K562 (cell line): ENCODE measurements around the gene PAXIP1. TPM values are rescaled to one million over a fixed set of nuclear protein-coding genes. Genes with fewer than 3 reads are reported as not detected.
A peak's percentile ranks its signal among the peaks of the same experiment; 100 is the strongest.

Source experiments
- DNMT1 ChIP-seq: fragments of 450-650 bp; IDR thresholded peaks from 2 replicates; pipeline ENCODE4 v1.6.1; 2016; ENCODE audit warnings: antibody characterized with exemption, mild to moderate bottlenecking
- ETV1 ChIP-seq: fragments of 450-650 bp; conservative IDR thresholded peaks from 2 replicates; pipeline ENCODE4 v1.6.1; 2016; ENCODE audit warnings: missing genetic modification characterization, control low read depth, low read depth, missing compliant biosample characterization
- HMBOX1 ChIP-seq: sonication (generic); IDR thresholded peaks from 2 replicates; pipeline ENCODE4 v1.6.1; 2016
- HSF4 ChIP-seq: fragments of 250-450 bp; sonication (Bioruptor Pico); IDR thresholded peaks from 2 replicates; pipeline ENCODE4 v2.1.2; 2022; ENCODE audit warnings: mild to moderate bottlenecking, moderate library complexity, borderline replicate concordance
- IRF2 ChIP-seq: sonication (generic); formaldehyde crosslinking; IDR thresholded peaks from 2 replicates; pipeline ENCODE4 v1.8.1; 2022; ENCODE audit warnings: mild to moderate bottlenecking, missing genetic modification reagents
- L3MBTL2 ChIP-seq: fragments of 450-650 bp; IDR thresholded peaks from 2 replicates; pipeline ENCODE4 v1.6.1; 2016; ENCODE audit warnings: mild to moderate bottlenecking, moderate library complexity
- MCM7 ChIP-seq, 2 experiments: fragments of 450-650 bp; IDR thresholded peaks; 2 replicates each; pipeline ENCODE4 v1.6.1; 2016 to 2018
- NR2C1 ChIP-seq, 2 experiments: fragments of 450-650 bp; IDR thresholded peaks; 2 replicates each; pipeline ENCODE4 v1.6.1; 2017; ENCODE audit warnings: mild to moderate bottlenecking in 2 of 2, antibody characterized with exemption in 1 of 2, inconsistent platforms in 1 of 2, missing compliant biosample characterization in 1 of 2, missing genetic modification characterization in 1 of 2
- OTX1 ChIP-seq: fragments of 450-650 bp; formaldehyde crosslinking; IDR thresholded peaks from 2 replicates; pipeline ENCODE4 v1.4.0; 2022; ENCODE audit warnings: mild to moderate bottlenecking
- PKNOX1 ChIP-seq: fragments of 450-650 bp; IDR thresholded peaks from 2 replicates; pipeline ENCODE4 v1.6.1; 2016
- RBM25 ChIP-seq: fragments of 200-400 bp; formaldehyde crosslinking; IDR thresholded peaks from 2 replicates; pipeline ENCODE4 v1.6.1; 2018; ENCODE audit warnings: low read length, low read depth, moderate library complexity; ENCODE audit not compliant: severe bottlenecking
- SMAD3 ChIP-seq: fragments of 450-650 bp; formaldehyde crosslinking; conservative IDR thresholded peaks from 2 replicates; pipeline ENCODE4 v1.4.0; 2020; ENCODE audit warnings: mild to moderate bottlenecking
- STAT5A ChIP-seq: IDR thresholded peaks from 2 replicates; pipeline ENCODE4 v1.6.1; 2012; ENCODE audit warnings: low read length, inconsistent platforms, borderline replicate concordance
- TAF9B ChIP-seq: fragments of 450-650 bp; IDR thresholded peaks from 2 replicates; pipeline ENCODE4 v1.6.1; 2018; ENCODE audit warnings: mild to moderate bottlenecking; ENCODE audit not compliant: partially characterized antibody
- USF1 ChIP-seq: sonication (generic); formaldehyde crosslinking; IDR thresholded peaks from 2 replicates; pipeline ENCODE4 v1.9.0; 2022; ENCODE audit warnings: mild to moderate bottlenecking, missing genetic modification reagents
- ZNF3 ChIP-seq: fragments of 250-450 bp; sonication (Bioruptor Pico); IDR thresholded peaks from 2 replicates; pipeline ENCODE4 v1.5.0; 2021; ENCODE audit warnings: mild to moderate bottlenecking, moderate library complexity
- ZNF551 ChIP-seq: fragments of 250-450 bp; sonication (Bioruptor Pico); IDR thresholded peaks from 2 replicates; pipeline ENCODE4 v1.5.0; 2021; ENCODE audit warnings: mild to moderate bottlenecking, moderate library complexity
- ZSCAN29 ChIP-seq: fragments of 450-650 bp; IDR thresholded peaks from 2 replicates; pipeline ENCODE4 v1.6.1; 2017
- polyA plus RNA-seq, 8 experiments: library from polyadenylated mRNA; depleted of rRNA in 4 of 8; stranded (reverse) in 5 of 8; unstranded in 3 of 8; fragments of >200 nt; fragmentation: Nextera tagmentation in 2 of 8; fragmentation: Illumina TruSeq in 1 of 8; extraction: Ambion mirVana in 2 of 8; extraction: Trizol in 1 of 8; gene quantifications; 2 replicates each; pipeline versions ENCODE4 v1.2.1 to v1.2.3, GENCODE V29; 2011 to 2014; ENCODE audit warnings: inconsistent platforms in 1 of 8, missing spikeins in 1 of 8
- total RNA-seq, 7 experiments: library from RNA; depleted of rRNA in 6 of 7; stranded (reverse); fragments of >200 nt in 6 of 7; fragmentation: Illumina TruSeq in 2 of 7; extraction: Trizol in 2 of 7; gene quantifications; 2 replicates each; pipeline versions ENCODE4 v1.2.1 to v1.2.3, GENCODE V29; 2011 to 2021; ENCODE audit warnings: low replicate concordance in 1 of 7
- TF ChIP-seq, protein P1 (sequence below): fragments of 450-650 bp; formaldehyde crosslinking; IDR thresholded peaks from 2 replicates; pipeline ENCODE4 v1.4.0; 2020; ENCODE audit warnings: mild to moderate bottlenecking, moderate library complexity
- TF ChIP-seq, protein P2 (sequence below): fragments of 450-650 bp; formaldehyde crosslinking; IDR thresholded peaks from 2 replicates; pipeline ENCODE4 v1.4.0; 2022; ENCODE audit warnings: missing genetic modification characterization

The PAXIP1 gene
- total and polyA plus RNA-seq, 9 of the 15 experiments (the other 6 are each of a cell fraction or from before 2014, with no cell fraction given): 9.7 to 37.9 (median 28.4) TPM

DNA sequence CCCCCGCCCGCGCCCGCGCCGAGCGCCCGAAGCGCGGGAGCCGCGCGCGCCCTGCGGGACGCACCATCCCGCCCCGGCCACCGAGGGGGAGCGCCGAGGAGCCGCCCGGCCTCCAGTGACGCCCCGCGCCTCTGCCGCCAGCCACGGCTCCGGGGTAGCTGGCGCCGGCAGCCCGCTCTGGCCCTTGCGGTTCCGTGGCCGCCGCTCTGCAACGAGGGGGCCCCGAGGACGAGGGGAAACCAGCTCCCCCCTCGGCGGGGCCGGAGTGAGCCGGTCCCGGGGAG is at the start of gene PAXIP1 (continued):
- TF ChIP-seq, protein P1, sequence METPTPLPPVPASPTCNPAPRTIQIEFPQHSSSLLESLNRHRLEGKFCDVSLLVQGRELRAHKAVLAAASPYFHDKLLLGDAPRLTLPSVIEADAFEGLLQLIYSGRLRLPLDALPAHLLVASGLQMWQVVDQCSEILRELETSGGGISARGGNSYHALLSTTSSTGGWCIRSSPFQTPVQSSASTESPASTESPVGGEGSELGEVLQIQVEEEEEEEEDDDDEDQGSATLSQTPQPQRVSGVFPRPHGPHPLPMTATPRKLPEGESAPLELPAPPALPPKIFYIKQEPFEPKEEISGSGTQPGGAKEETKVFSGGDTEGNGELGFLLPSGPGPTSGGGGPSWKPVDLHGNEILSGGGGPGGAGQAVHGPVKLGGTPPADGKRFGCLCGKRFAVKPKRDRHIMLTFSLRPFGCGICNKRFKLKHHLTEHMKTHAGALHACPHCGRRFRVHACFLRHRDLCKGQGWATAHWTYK (CRISPR knock-in tag): peak; percentile 76
- TF ChIP-seq, protein P2, sequence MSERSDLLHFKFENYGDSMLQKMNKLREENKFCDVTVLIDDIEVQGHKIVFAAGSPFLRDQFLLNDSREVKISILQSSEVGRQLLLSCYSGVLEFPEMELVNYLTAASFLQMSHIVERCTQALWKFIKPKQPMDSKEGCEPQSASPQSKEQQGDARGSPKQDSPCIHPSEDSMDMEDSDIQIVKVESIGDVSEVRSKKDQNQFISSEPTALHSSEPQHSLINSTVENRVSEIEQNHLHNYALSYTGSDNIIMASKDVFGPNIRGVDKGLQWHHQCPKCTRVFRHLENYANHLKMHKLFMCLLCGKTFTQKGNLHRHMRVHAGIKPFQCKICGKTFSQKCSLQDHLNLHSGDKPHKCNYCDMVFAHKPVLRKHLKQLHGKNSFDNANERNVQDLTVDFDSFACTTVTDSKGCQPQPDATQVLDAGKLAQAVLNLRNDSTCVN: no peak
- TF ChIP-seq PKNOX1 (no peak), ETV1 (tag) (no peak), HMBOX1 (no peak), ZNF551 (CRISPR knock-in tag) (no peak), ZSCAN29 (no peak; the same call in 1 of the 2 replicates), DNMT1 (no peak), RBM25 (peak; percentile 73), L3MBTL2 (no peak), HSF4 (CRISPR knock-in tag) (0 out of 2 replicates have a peak, but pooled peaks have one; percentile 63), IRF2 (no peak), ZNF3 (no peak), NR2C1 (IDR thresholded peaks at IDR 0.05) (no peak), NR2C1 (tag; IDR thresholded peaks at IDR 0.05) (no peak), TAF9B (no peak), STAT5A (no peak), SMAD3 (CRISPR knock-in tag) (no peak), OTX1 (CRISPR knock-in tag) (no peak), MCM7 (IDR thresholded peaks at IDR 0.05) (no peak), USF1 (CRISPR knock-in tag) (no peak)
